K562 (cell line): ENCODE measurements around the gene STOX2.

ENCODE experiments used
- NFRKB ChIP-seq: fragments of 450-650 bp; IDR thresholded peaks from 2 replicates; pipeline ENCODE4 v1.6.1; 2016; ENCODE audit warnings: low read depth
- TF ChIP-seq, protein P1 (sequence below): sonication (generic); formaldehyde crosslinking; IDR thresholded peaks from 2 replicates; pipeline ENCODE4 v1.8.1; 2022; ENCODE audit warnings: missing genetic modification reagents
- TF ChIP-seq, protein P2 (sequence below), 3 experiments: IDR thresholded peaks in 2 of 3; conservative IDR thresholded peaks in 1 of 3; 2 replicates each; pipeline ENCODE4 v1.5.1; 2011 to 2012; ENCODE audit warnings: low read length in 3 of 3, mild to moderate bottlenecking in 3 of 3, control low read depth in 2 of 3, improper control_type of control experiment in 1 of 3, inconsistent platforms in 1 of 3, low read depth in 1 of 3, mixed read lengths in 1 of 3, moderate library complexity in 1 of 3; ENCODE audit not compliant: insufficient read depth in 2 of 3

DNA sequence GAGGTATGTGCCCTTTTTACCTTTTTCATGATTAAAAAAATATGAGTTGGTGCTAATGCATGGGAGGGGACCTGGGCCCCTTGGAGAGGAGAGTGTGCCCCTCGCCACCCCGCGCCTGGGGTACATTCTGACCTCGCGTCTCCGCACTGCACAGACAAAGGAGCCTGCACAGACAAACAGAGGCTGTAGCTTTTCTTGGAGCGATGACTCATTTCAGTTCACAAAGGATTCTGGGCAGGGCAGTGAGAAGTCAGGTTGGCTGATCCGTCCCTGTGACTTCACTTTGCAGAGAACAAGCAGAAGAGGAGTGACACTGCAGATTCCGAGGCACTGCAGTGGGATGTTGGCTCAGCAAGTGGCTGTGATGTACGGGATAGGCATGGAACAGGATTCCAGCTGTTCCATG, 82.9 kb downstream of the STOX2 start:
- TF ChIP-seq, protein P1, sequence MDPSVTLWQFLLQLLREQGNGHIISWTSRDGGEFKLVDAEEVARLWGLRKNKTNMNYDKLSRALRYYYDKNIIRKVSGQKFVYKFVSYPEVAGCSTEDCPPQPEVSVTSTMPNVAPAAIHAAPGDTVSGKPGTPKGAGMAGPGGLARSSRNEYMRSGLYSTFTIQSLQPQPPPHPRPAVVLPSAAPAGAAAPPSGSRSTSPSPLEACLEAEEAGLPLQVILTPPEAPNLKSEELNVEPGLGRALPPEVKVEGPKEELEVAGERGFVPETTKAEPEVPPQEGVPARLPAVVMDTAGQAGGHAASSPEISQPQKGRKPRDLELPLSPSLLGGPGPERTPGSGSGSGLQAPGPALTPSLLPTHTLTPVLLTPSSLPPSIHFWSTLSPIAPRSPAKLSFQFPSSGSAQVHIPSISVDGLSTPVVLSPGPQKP: no peak
- TF ChIP-seq NFRKB: no peak
- TF ChIP-seq, protein P2, sequence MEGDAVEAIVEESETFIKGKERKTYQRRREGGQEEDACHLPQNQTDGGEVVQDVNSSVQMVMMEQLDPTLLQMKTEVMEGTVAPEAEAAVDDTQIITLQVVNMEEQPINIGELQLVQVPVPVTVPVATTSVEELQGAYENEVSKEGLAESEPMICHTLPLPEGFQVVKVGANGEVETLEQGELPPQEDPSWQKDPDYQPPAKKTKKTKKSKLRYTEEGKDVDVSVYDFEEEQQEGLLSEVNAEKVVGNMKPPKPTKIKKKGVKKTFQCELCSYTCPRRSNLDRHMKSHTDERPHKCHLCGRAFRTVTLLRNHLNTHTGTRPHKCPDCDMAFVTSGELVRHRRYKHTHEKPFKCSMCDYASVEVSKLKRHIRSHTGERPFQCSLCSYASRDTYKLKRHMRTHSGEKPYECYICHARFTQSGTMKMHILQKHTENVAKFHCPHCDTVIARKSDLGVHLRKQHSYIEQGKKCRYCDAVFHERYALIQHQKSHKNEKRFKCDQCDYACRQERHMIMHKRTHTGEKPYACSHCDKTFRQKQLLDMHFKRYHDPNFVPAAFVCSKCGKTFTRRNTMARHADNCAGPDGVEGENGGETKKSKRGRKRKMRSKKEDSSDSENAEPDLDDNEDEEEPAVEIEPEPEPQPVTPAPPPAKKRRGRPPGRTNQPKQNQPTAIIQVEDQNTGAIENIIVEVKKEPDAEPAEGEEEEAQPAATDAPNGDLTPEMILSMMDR (IDR thresholded peaks at IDR 0.05 in 2 of 3, conservative IDR thresholded peaks at IDR 0.05 in 1 of 3; ENCODE audit: insufficient read depth in 2 of 3, low read depth in 1 of 3, low read length in 3 of 3): no peak
